Liver (tissue), 9 donors: ENCODE data around the gene PPP1R14C. TPM values are rescaled to one million over a fixed set of nuclear protein-coding genes. Genes with fewer than 3 reads are reported as not detected.

ENCODE experiments used
- DNase-seq: peaks from one replicate; pipeline ENCODE4 v3.0.0-alpha.2; 2017; ENCODE audit warnings: low spot score
- H3K27ac ChIP-seq, 2 donors: one replicate each; pipeline ENCODE4 v1.7.0; 2013; ENCODE audit warnings: inconsistent platforms in 2 of 2, low read length in 2 of 2, control low read depth in 1 of 2, low read depth in 1 of 2, mild to moderate bottlenecking in 1 of 2
- H3K27me3 ChIP-seq, 4 donors: one replicate each; pipeline versions ENCODE4 v1.6.1 to v1.7.0; 2013; ENCODE audit warnings: low read length in 3 of 4, inconsistent platforms in 1 of 4, mild to moderate bottlenecking in 1 of 4, moderate library complexity in 1 of 4; ENCODE audit not compliant: control insufficient read depth in 4 of 4, insufficient read depth in 4 of 4
- H3K36me3 ChIP-seq, 4 donors: one replicate each; pipeline versions ENCODE4 v1.6.1 to v1.7.0; 2013; ENCODE audit warnings: low read length in 3 of 4, mild to moderate bottlenecking in 3 of 4, low read depth in 1 of 4, moderate library complexity in 1 of 4; ENCODE audit not compliant: control insufficient read depth in 4 of 4, insufficient read depth in 3 of 4
- H3K4me1 ChIP-seq, 4 donors: one replicate each; pipeline versions ENCODE4 v1.6.1 to v1.7.0; 2013; ENCODE audit warnings: low read length in 3 of 4, mild to moderate bottlenecking in 3 of 4, moderate library complexity in 1 of 4; ENCODE audit not compliant: control insufficient read depth in 4 of 4, insufficient read depth in 4 of 4
- H3K4me3 ChIP-seq, 3 donors: one replicate each; pipeline versions ENCODE4 v1.6.1 to v1.7.0; 2013; ENCODE audit warnings: low read length in 3 of 3, control low read depth in 1 of 3, low read depth in 1 of 3, mild to moderate bottlenecking in 1 of 3
- H3K9ac ChIP-seq, 2 donors: one replicate each; pipeline ENCODE4 v1.7.0; 2013; ENCODE audit warnings: low read length in 2 of 2, mild to moderate bottlenecking in 2 of 2, moderate library complexity in 2 of 2, control low read depth in 1 of 2, low read depth in 1 of 2
- H3K9me3 ChIP-seq, 4 donors: one replicate each; pipeline versions ENCODE4 v1.6.1 to v1.7.0; 2013; ENCODE audit warnings: low read length in 3 of 4; ENCODE audit not compliant: control insufficient read depth in 4 of 4
- ATF3 ChIP-seq: IDR thresholded peaks from 2 replicates; pipeline ENCODE4 v1.6.1; 2016; ENCODE audit warnings: antibody characterized with exemption
- EGR1 ChIP-seq, 2 donors: IDR thresholded peaks; 2 replicates each; pipeline ENCODE4 v1.6.1; 2016 to 2018; ENCODE audit warnings: antibody characterized with exemption in 2 of 2, low read depth in 2 of 2
- FOXA1 ChIP-seq: IDR thresholded peaks from 2 replicates; pipeline ENCODE4 v1.6.1; 2016; ENCODE audit warnings: antibody characterized with exemption
- FOXA2 ChIP-seq: IDR thresholded peaks from 2 replicates; pipeline ENCODE4 v1.6.1; 2016; ENCODE audit warnings: antibody characterized with exemption
- GABPA ChIP-seq, 2 donors: IDR thresholded peaks in 1 of 2; conservative IDR thresholded peaks in 1 of 2; 2 replicates each; pipeline ENCODE4 v1.6.1; 2016; ENCODE audit warnings: antibody characterized with exemption in 2 of 2, mild to moderate bottlenecking in 1 of 2, moderate library complexity in 1 of 2
- HNF4A ChIP-seq, 2 donors: conservative IDR thresholded peaks; 2 replicates each; pipeline ENCODE4 v1.6.1; 2016; ENCODE audit warnings: antibody characterized with exemption in 2 of 2, mild to moderate bottlenecking in 2 of 2
- HNF4G ChIP-seq: IDR thresholded peaks from 2 replicates; pipeline ENCODE4 v1.6.1; 2016; ENCODE audit warnings: antibody characterized with exemption
- JUND ChIP-seq, 2 donors: IDR thresholded peaks; 2 replicates each; pipeline ENCODE4 v1.6.1; 2016; ENCODE audit warnings: antibody characterized with exemption in 2 of 2
- MAX ChIP-seq: IDR thresholded peaks from 2 replicates; pipeline ENCODE4 v1.6.1; 2016; ENCODE audit warnings: antibody characterized with exemption
- NR2F2 ChIP-seq: IDR thresholded peaks from 2 replicates; pipeline ENCODE4 v1.6.1; 2016; ENCODE audit warnings: antibody characterized with exemption
- RAD21 ChIP-seq, 2 donors: IDR thresholded peaks; 2 replicates each; pipeline ENCODE4 v1.6.1; 2016; ENCODE audit warnings: antibody characterized with exemption in 2 of 2, mild to moderate bottlenecking in 2 of 2
- RXRA ChIP-seq, 2 donors: IDR thresholded peaks; 2 replicates each; pipeline ENCODE4 v1.6.1; 2017 to 2018; ENCODE audit warnings: antibody characterized with exemption in 2 of 2, mild to moderate bottlenecking in 1 of 2
- SP1 ChIP-seq: IDR thresholded peaks from 2 replicates; pipeline ENCODE4 v1.6.1; 2018; ENCODE audit warnings: antibody characterized with exemption, mild to moderate bottlenecking
- TAF1 ChIP-seq: conservative IDR thresholded peaks from 2 replicates; pipeline ENCODE4 v1.6.1; 2016; ENCODE audit warnings: antibody characterized with exemption, mild to moderate bottlenecking
- YY1 ChIP-seq: IDR thresholded peaks from 2 replicates; pipeline ENCODE4 v1.6.1; 2016; ENCODE audit warnings: antibody characterized with exemption, mild to moderate bottlenecking
- ZBTB33 ChIP-seq: IDR thresholded peaks from 2 replicates; pipeline ENCODE4 v1.6.1; 2016; ENCODE audit warnings: antibody characterized with exemption
- WGBS: extraction: QIAGEN DNeasy Blood & Tissue Kit; methylation state at CpG from one replicate; pipeline ENCODE4 v1.1.7; 2013; 5-methylcytosine and 5-hydroxymethylcytosine counted together
- polyA plus RNA-seq, 2 donors: library from polyadenylated mRNA; stranded (reverse) in 1 of 2; unstranded in 1 of 2; fragments of 200-250 nt in 1 of 2; fragments of >200 nt in 1 of 2; fragmentation: Nextera tagmentation in 1 of 2; extraction: Ambion mirVana in 1 of 2; gene quantifications; one replicate each; pipeline versions ENCODE4 v1.2.1 to v1.2.3, GENCODE V29; 2013 to 2015
- total RNA-seq, 2 donors: library from RNA; depleted of rRNA; stranded (reverse); fragments of >200 nt; gene quantifications; one replicate each; pipeline ENCODE4 v1.2.3, GENCODE V29; 2014
- TF ChIP-seq, protein P1 (sequence below): fragments of 150-350 bp; IDR thresholded peaks from 2 replicates; pipeline ENCODE4 v1.5.1; 2017; ENCODE audit warnings: improper control_type of control experiment, low read depth, low read length; ENCODE audit not compliant: missing input control
- TF ChIP-seq, protein P2 (sequence below): IDR thresholded peaks from 2 replicates; pipeline ENCODE4 v1.6.1; 2016; ENCODE audit warnings: antibody characterized with exemption, mild to moderate bottlenecking
- donor health status: healthy.
- donor health status: healthy.
- donor health status: healthy.
- donor health status: healthy.
- donor health status: healthy.

The PPP1R14C gene
- total and polyA plus RNA-seq, 4 donors, result 0.05 TPM; not detected in 3

GRCh38 chr6:150152891-150153876 lies 10.3 kb downstream of the PPP1R14C start:
- Histone ChIP-seq H3K4me3 (no peak overlapping the region), H3K36me3 (no peaks in the 10 kb centered on the region), H3K27ac (no peak overlapping the region), H3K9ac (no peak overlapping the region), H3K9me3 (no peaks in the 10 kb centered on the region), H3K27me3 (peaks cover 0 to 15% (median 1%) of the 10 kb centered on the region in 4 donors), H3K4me1 (no peaks in the 10 kb centered on the region)
- 55% methylated on average over 9 of the region's 9 CpGs for WGBS
- TF ChIP-seq TAF1 (no peak), HNF4G (no peak), YY1 (no peak), FOXA1 (no peak), ATF3 (no peak), RXRA (IDR thresholded peaks at IDR 0.05) (no peak), NR2F2 (no peak), HNF4A (conservative IDR thresholded peaks at IDR 0.05) (no peak), MAX (no peak), SP1 (no peak), EGR1 (IDR thresholded peaks at IDR 0.05; ENCODE audit: low read depth in 2 of 2) (no peak), FOXA2 (no peak), ZBTB33 (no peak), JUND (IDR thresholded peaks at IDR 0.05) (no peak)
- TF ChIP-seq, protein P1, sequence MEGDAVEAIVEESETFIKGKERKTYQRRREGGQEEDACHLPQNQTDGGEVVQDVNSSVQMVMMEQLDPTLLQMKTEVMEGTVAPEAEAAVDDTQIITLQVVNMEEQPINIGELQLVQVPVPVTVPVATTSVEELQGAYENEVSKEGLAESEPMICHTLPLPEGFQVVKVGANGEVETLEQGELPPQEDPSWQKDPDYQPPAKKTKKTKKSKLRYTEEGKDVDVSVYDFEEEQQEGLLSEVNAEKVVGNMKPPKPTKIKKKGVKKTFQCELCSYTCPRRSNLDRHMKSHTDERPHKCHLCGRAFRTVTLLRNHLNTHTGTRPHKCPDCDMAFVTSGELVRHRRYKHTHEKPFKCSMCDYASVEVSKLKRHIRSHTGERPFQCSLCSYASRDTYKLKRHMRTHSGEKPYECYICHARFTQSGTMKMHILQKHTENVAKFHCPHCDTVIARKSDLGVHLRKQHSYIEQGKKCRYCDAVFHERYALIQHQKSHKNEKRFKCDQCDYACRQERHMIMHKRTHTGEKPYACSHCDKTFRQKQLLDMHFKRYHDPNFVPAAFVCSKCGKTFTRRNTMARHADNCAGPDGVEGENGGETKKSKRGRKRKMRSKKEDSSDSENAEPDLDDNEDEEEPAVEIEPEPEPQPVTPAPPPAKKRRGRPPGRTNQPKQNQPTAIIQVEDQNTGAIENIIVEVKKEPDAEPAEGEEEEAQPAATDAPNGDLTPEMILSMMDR, result no peak
- no peak for DNase-seq

- TF ChIP-seq TAF1 (no peak), RAD21 (IDR thresholded peaks at IDR 0.05) (no peak), EGR1 (IDR thresholded peaks at IDR 0.05; ENCODE audit: low read depth in 2 of 2) (no peak), JUND (IDR thresholded peaks at IDR 0.05) (no peak), HNF4G (no peak), GABPA (IDR thresholded peaks at IDR 0.05 in 1 of 2, conservative IDR thresholded peaks at IDR 0.05 in 1 of 2) (no peak), ZBTB33 (no peak), RXRA (IDR thresholded peaks at IDR 0.05) (no peak), FOXA2 (no peak)
- TF ChIP-seq, protein P2, sequence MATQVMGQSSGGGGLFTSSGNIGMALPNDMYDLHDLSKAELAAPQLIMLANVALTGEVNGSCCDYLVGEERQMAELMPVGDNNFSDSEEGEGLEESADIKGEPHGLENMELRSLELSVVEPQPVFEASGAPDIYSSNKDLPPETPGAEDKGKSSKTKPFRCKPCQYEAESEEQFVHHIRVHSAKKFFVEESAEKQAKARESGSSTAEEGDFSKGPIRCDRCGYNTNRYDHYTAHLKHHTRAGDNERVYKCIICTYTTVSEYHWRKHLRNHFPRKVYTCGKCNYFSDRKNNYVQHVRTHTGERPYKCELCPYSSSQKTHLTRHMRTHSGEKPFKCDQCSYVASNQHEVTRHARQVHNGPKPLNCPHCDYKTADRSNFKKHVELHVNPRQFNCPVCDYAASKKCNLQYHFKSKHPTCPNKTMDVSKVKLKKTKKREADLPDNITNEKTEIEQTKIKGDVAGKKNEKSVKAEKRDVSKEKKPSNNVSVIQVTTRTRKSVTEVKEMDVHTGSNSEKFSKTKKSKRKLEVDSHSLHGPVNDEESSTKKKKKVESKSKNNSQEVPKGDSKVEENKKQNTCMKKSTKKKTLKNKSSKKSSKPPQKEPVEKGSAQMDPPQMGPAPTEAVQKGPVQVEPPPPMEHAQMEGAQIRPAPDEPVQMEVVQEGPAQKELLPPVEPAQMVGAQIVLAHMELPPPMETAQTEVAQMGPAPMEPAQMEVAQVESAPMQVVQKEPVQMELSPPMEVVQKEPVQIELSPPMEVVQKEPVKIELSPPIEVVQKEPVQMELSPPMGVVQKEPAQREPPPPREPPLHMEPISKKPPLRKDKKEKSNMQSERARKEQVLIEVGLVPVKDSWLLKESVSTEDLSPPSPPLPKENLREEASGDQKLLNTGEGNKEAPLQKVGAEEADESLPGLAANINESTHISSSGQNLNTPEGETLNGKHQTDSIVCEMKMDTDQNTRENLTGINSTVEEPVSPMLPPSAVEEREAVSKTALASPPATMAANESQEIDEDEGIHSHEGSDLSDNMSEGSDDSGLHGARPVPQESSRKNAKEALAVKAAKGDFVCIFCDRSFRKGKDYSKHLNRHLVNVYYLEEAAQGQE, result no peak
- Histone ChIP-seq H3K9me3 (no peaks in the 10 kb centered on the region), H3K27ac (no peak overlapping the region), H3K4me1 (no peaks in the 10 kb centered on the region), H3K27me3 (peaks cover 0 to 15% (median 1%) of the 10 kb centered on the region in 4 donors), H3K36me3 (no peaks in the 10 kb centered on the region), H3K4me3 (no peak overlapping the region), H3K9ac (no peak overlapping the region)
- no peak for DNase-seq
- 56% methylated on average over 6 of the region's 6 CpGs for WGBS
Measured at GRCh38 chr6:150153905-150154492, 11.2 kb downstream of the PPP1R14C start.
